ENCODE results near the gene ELANE. TPM values are rescaled to one million over a fixed set of nuclear protein-coding genes. Genes with fewer than 3 reads are reported as not detected.
A peak's percentile ranks its signal among the peaks of the same experiment; 100 is the strongest.

Gene ELANE
- total RNA-seq, 1 donor from 2014 or later, result not detected

DNA sequence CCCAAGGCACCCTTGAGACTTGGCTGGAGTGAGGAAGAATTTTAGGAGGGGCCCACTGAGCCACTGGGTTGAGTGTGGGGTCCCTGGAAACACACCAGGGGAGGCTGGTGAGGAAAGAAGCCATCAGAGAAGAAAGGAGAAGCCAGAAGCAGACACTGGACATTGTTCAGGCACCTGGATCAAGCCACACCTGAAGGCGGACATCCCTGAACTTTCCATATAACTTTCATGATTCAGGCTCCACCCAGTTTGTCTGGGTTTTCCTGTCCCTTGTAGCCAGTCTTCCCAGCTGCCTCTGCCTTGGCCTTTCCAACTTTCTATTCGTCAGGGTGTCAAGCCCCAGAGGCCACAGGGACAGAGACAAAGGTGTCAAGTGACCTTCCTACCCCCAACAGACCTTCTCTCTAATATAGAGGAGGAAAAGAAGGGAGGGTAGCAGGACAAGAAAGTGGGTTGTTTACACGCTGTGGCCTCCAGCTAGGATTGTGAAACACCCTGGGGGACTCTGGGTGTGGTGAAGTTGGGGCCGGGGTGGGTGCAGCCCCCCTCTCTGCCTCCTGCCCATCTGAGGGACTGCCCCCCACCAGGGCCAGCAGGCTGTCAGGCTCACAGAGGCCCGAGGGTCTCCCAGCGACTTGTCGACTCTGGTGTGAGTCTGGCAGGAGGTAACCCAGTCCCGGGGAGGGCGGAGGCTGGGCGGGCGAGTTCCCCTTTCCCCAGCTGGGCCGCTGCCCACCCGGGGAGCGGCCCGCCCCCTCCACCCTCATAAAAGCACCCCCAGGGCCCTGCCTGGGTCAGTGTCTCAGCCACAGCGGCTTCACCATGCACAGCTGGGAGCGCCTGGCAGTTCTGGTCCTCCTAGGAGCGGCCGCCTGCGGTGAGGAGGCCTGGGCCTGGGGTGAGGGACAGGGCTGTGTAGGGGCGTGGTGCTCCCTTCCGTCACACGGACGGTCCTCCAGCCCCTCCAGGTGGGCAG is 7.1 kb downstream of the ELANE start, which contains the start of gene CFD:
TSS of gene CFD (plus strand) at position 797 of the 976 bp plus-strand sequence. CDS start at position 823, 26 bp downstream.
- no peak for DNase-seq (ENCODE audit: low spot score in 2 of 2, unreplicated experiment in 2 of 2)
- TF ChIP-seq, protein P1, sequence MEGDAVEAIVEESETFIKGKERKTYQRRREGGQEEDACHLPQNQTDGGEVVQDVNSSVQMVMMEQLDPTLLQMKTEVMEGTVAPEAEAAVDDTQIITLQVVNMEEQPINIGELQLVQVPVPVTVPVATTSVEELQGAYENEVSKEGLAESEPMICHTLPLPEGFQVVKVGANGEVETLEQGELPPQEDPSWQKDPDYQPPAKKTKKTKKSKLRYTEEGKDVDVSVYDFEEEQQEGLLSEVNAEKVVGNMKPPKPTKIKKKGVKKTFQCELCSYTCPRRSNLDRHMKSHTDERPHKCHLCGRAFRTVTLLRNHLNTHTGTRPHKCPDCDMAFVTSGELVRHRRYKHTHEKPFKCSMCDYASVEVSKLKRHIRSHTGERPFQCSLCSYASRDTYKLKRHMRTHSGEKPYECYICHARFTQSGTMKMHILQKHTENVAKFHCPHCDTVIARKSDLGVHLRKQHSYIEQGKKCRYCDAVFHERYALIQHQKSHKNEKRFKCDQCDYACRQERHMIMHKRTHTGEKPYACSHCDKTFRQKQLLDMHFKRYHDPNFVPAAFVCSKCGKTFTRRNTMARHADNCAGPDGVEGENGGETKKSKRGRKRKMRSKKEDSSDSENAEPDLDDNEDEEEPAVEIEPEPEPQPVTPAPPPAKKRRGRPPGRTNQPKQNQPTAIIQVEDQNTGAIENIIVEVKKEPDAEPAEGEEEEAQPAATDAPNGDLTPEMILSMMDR (IDR thresholded peaks at IDR 0.05; ENCODE audit: unreplicated experiment), result no peak
- Mint-ChIP-seq H3K4me1 (no peaks in the 10 kb centered on the region), H3K9me3 (no peaks in the 10 kb centered on the region), H3K27ac (no peak within 1 kb of the TSS), H3K27me3 (ENCODE audit: low read depth) (peaks cover 31% of the 10 kb centered on the region), H3K36me3 (no peaks in the 10 kb centered on the region), H3K4me3 (peak within 1 kb of the TSS; percentile 34)

- H3K27me3 Mint-ChIP-seq (ENCODE audit: low read depth), result peaks cover 31% of the 10 kb centered on the region
- TF ChIP-seq, protein P1 (IDR thresholded peaks at IDR 0.05; ENCODE audit: unreplicated experiment), result no peak
- H3K9me3 Mint-ChIP-seq, result no peaks in the 10 kb centered on the region
- DNase-seq (ENCODE audit: low spot score in 2 of 2, unreplicated experiment in 2 of 2), result no peak
- no peak overlapping the region for H3K4me3 Mint-ChIP-seq
- H3K27ac Mint-ChIP-seq, result no peak overlapping the region
- no peaks in the 10 kb centered on the region for H3K4me1 Mint-ChIP-seq
- peaks cover 5% of the 10 kb centered on the region for H3K36me3 Mint-ChIP-seq
Observed at GRCh38 chr19:861141-861755, 9.1 kb downstream of the ELANE start.

DNA sequence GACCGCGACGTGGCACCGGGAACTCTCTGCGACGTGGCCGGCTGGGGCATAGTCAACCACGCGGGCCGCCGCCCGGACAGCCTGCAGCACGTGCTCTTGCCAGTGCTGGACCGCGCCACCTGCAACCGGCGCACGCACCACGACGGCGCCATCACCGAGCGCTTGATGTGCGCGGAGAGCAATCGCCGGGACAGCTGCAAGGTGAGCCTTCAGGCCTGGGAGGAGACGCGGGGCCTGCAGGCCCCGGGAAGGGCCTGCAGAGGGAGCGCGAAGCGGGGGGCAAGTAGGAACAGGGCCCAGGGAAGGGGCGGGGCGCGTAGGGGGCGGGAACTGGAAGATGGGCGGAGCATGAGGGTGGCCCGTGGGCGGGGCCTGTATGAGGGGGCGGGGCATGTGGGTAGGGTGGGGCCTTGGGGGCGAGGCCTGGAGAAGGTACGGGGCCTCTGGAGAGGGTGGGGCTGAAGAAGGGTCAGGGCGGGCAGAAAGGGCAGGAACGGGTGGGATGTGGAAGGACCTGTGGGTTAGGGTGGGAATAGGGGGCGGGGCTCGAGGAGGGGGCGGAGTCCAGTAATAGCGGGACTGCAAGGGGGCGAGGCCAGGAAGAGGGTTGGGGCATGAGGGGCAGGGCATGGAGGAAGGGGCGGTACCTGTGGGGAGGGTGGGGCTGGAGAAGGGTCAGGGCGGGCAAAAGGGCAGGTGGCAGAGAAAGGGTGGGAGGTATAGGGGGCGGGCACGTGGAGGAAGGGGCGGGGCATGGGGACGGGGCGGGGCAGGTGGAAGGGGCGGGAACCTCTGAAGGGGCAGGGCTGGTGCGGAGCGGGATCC is 9.9 kb downstream of the ELANE start:
- H3K4me3 Mint-ChIP-seq, result no peak overlapping the region
- TF ChIP-seq, protein P1 (IDR thresholded peaks at IDR 0.05; ENCODE audit: unreplicated experiment), result no peak
- peaks cover 31% of the 10 kb centered on the region for H3K27me3 Mint-ChIP-seq (ENCODE audit: low read depth)
- H3K27ac Mint-ChIP-seq, result no peak overlapping the region
- H3K9me3 Mint-ChIP-seq, result no peaks in the 10 kb centered on the region
- no peak for DNase-seq (ENCODE audit: low spot score in 2 of 2, unreplicated experiment in 2 of 2)
- H3K4me1 Mint-ChIP-seq, result no peaks in the 10 kb centered on the region
- H3K36me3 Mint-ChIP-seq, result peaks cover 5% of the 10 kb centered on the region

GRCh38 chr19:862581-863314 is 10.6 kb downstream of the ELANE start:
- Mint-ChIP-seq H3K27ac (no peak overlapping the region), H3K27me3 (ENCODE audit: low read depth) (peaks cover 30% of the 10 kb centered on the region), H3K36me3 (peaks cover 10% of the 10 kb centered on the region), H3K9me3 (no peaks in the 10 kb centered on the region), H3K4me3 (peak overlapping the region; percentile 8), H3K4me1 (no peaks in the 10 kb centered on the region)
- TF ChIP-seq, protein P1 (IDR thresholded peaks at IDR 0.05; ENCODE audit: unreplicated experiment), result no peak
- DNase-seq (ENCODE audit: low spot score in 2 of 2, unreplicated experiment in 2 of 2), result peak in 1 of 2 experiments; percentile 74

DNA sequence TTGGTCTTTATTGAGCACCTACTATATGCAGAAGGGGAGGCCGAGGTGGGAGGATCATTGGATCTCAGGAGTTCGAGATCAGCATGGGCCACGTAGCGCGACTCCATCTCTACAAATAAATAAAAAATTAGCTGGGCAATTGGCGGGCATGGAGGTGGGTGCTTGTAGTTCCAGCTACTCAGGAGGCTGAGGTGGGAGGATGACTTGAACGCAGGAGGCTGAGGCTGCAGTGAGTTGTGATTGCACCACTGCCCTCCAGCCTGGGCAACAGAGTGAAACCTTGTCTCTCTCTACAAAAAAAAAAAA is 11.2 kb downstream of the ELANE start:
- H3K4me3 Mint-ChIP-seq, result no peak overlapping the region
- H3K27me3 Mint-ChIP-seq (ENCODE audit: low read depth), result peaks cover 28% of the 10 kb centered on the region
- no peak overlapping the region for H3K27ac Mint-ChIP-seq
- H3K4me1 Mint-ChIP-seq, result no peaks in the 10 kb centered on the region
- no peaks in the 10 kb centered on the region for H3K9me3 Mint-ChIP-seq
- DNase-seq (ENCODE audit: low spot score in 2 of 2, unreplicated experiment in 2 of 2), result no peak
- peaks cover 10% of the 10 kb centered on the region for H3K36me3 Mint-ChIP-seq
- TF ChIP-seq, protein P1 (IDR thresholded peaks at IDR 0.05; ENCODE audit: unreplicated experiment), result no peak
